ENCODE measurements around the gene TPBGL. TPM values are rescaled to one million over a fixed set of nuclear protein-coding genes. Genes with fewer than 3 reads are reported as not detected.

The TPBGL gene
- polyA plus RNA-seq, 3 donors: not detected

GRCh38 chr11:75233754-75234172 lies 6.8 kb upstream of the TPBGL start:
- no peak for TF ChIP-seq CTCF (IDR thresholded peaks at IDR 0.05)
- H3K27me3 ChIP-seq (ENCODE audit: control insufficient read depth in 2 of 2, insufficient read depth in 2 of 2, low read length in 2 of 2): peaks cover 0 to 12% of the 10 kb centered on the region in 2 donors
- H3K9me3 ChIP-seq (replicated peaks in 1 of 2; ENCODE audit: control insufficient read depth in 1 of 2, insufficient read depth in 1 of 2, low read length in 2 of 2): no peaks in the 10 kb centered on the region
- H3K4me3 ChIP-seq (replicated peaks in 1 of 3; ENCODE audit: low read depth in 2 of 3, low read length in 3 of 3): no peak overlapping the region
- no peak overlapping the region for H3K9ac ChIP-seq (ENCODE audit: insufficient read depth, low read length, poor library complexity, severe bottlenecking)
- no peaks in the 10 kb centered on the region for H4K20me1 ChIP-seq (ENCODE audit: insufficient read depth, low read length)
- no peak overlapping the region for H3K27ac Mint-ChIP-seq
- H3K27ac ChIP-seq (ENCODE audit: low read depth in 1 of 2, low read length in 2 of 2): no peak overlapping the region
- H3K9me3 Mint-ChIP-seq: peaks cover 0 to 3% (median 0%) of the 10 kb centered on the region in 7 donors
- no peaks in the 10 kb centered on the region for H3K4me1 Mint-ChIP-seq
- no peak overlapping the region for H3K4me2 ChIP-seq (replicated peaks; ENCODE audit: extremely low read depth, low read length, poor library complexity, severe bottlenecking)
- H3K27me3 Mint-ChIP-seq (ENCODE audit: low read depth in 3 of 3): peaks cover 15 to 31% (median 22%) of the 10 kb centered on the region in 3 donors
- H3K36me3 ChIP-seq (replicated peaks in 1 of 2; ENCODE audit: control insufficient read depth in 1 of 2, insufficient read depth in 2 of 2, low read length in 2 of 2): no peaks in the 10 kb centered on the region
- 41% methylated on average over 2 of the region's 3 CpGs for WGBS (ENCODE audit: insufficient coverage)
- H2AFZ ChIP-seq (ENCODE audit: insufficient read depth, low read depth, low read length, poor library complexity, severe bottlenecking): no peak overlapping the region
- H3K4me1 ChIP-seq (ENCODE audit: control insufficient read depth in 1 of 2, insufficient read depth in 2 of 2, low read length in 2 of 2): no peaks in the 10 kb centered on the region
- intact Hi-C loops (cut with micrococcal nuclease): no loop called here
- H3K36me3 Mint-ChIP-seq: no peaks in the 10 kb centered on the region
- no peaks in the 10 kb centered on the region for H3K79me2 ChIP-seq (ENCODE audit: insufficient read depth, low read length)
- peak; percentile 12 to 16 (median 13) for DNase-seq
- H3K4me3 Mint-ChIP-seq: no peak overlapping the region

GRCh38 chr11:75236062-75236461 lies 4.5 kb upstream of the TPBGL start:
- H3K27me3 ChIP-seq (ENCODE audit: control insufficient read depth in 2 of 2, insufficient read depth in 2 of 2, low read length in 2 of 2): peaks cover 17 to 32% of the 10 kb centered on the region in 2 donors
- Mint-ChIP-seq H3K27me3 (ENCODE audit: low read depth in 3 of 3) (peaks cover 33 to 42% (median 40%) of the 10 kb centered on the region in 3 donors), H3K4me1 (peaks cover 3% of the 10 kb centered on the region), H3K27ac (no peak overlapping the region), H3K9me3 (peaks cover 0 to 8% (median 6%) of the 10 kb centered on the region in 7 donors), H3K36me3 (no peaks in the 10 kb centered on the region), H3K4me3 (no peak overlapping the region)
- no peaks in the 10 kb centered on the region for H4K20me1 ChIP-seq (ENCODE audit: insufficient read depth, low read length)
- no peak for DNase-seq
- no peak overlapping the region for H2AFZ ChIP-seq (ENCODE audit: insufficient read depth, low read depth, low read length, poor library complexity, severe bottlenecking)
- 55% methylated on average over 3 of the region's 8 CpGs for WGBS (ENCODE audit: insufficient coverage)
- H3K9me3 ChIP-seq (replicated peaks in 1 of 2; ENCODE audit: control insufficient read depth in 1 of 2, insufficient read depth in 1 of 2, low read length in 2 of 2): peaks cover 0 to 11% of the 10 kb centered on the region in 2 donors
- H3K36me3 ChIP-seq (replicated peaks in 1 of 2; ENCODE audit: control insufficient read depth in 1 of 2, insufficient read depth in 2 of 2, low read length in 2 of 2): no peaks in the 10 kb centered on the region
- no peaks in the 10 kb centered on the region for H3K79me2 ChIP-seq (ENCODE audit: insufficient read depth, low read length)
- H3K4me3 ChIP-seq (replicated peaks in 1 of 3; ENCODE audit: low read depth in 2 of 3, low read length in 3 of 3): no peak overlapping the region
- H3K9ac ChIP-seq (ENCODE audit: insufficient read depth, low read length, poor library complexity, severe bottlenecking): no peak overlapping the region
- intact Hi-C loops (cut with micrococcal nuclease): no loop called here
- TF ChIP-seq CTCF (IDR thresholded peaks at IDR 0.05): no peak
- no peak overlapping the region for H3K4me2 ChIP-seq (replicated peaks; ENCODE audit: extremely low read depth, low read length, poor library complexity, severe bottlenecking)
- peaks cover 4 to 8% of the 10 kb centered on the region in 2 donors for H3K4me1 ChIP-seq (ENCODE audit: control insufficient read depth in 1 of 2, insufficient read depth in 2 of 2, low read length in 2 of 2)
- H3K27ac ChIP-seq (ENCODE audit: low read depth in 1 of 2, low read length in 2 of 2): no peak overlapping the region

Data from CD14-positive monocyte (primary cell).